ENCODE results near the gene ABCA6. TPM values are rescaled to one million over a fixed set of nuclear protein-coding genes. Genes with fewer than 3 reads are reported as not detected.

The ABCA6 gene
- polyA plus RNA-seq, 2 of the 4 experiments (the other 2 are of a cell fraction), result 0.05 TPM; not detected in 1

GRCh38 chr17:69064476-69064875 lies 77.2 kb downstream of the ABCA6 start:
- Histone ChIP-seq H3K4me2 (no peak overlapping the region), H3K27ac (no peak overlapping the region), H3K9me3 (no peaks in the 10 kb centered on the region), H3K4me1 (no peaks in the 10 kb centered on the region), H3K4me3 (no peak overlapping the region)
- TF ChIP-seq ZSCAN20 (CRISPR knock-in tag; IDR thresholded peaks at IDR 0.05) (no peak), EHMT2 (IDR thresholded peaks at IDR 0.05; ENCODE audit: low read depth) (no peak), CBX8 (IDR thresholded peaks at IDR 0.05) (no peak), NFE2L2 (conservative IDR thresholded peaks at IDR 0.05; ENCODE audit: low read length) (no peak), FOSB (CRISPR knock-in tag; IDR thresholded peaks at IDR 0.05) (no peak), NPAS2 (CRISPR knock-in tag; IDR thresholded peaks at IDR 0.05; ENCODE audit: borderline replicate concordance) (no peak)
- TF ChIP-seq, protein P1, sequence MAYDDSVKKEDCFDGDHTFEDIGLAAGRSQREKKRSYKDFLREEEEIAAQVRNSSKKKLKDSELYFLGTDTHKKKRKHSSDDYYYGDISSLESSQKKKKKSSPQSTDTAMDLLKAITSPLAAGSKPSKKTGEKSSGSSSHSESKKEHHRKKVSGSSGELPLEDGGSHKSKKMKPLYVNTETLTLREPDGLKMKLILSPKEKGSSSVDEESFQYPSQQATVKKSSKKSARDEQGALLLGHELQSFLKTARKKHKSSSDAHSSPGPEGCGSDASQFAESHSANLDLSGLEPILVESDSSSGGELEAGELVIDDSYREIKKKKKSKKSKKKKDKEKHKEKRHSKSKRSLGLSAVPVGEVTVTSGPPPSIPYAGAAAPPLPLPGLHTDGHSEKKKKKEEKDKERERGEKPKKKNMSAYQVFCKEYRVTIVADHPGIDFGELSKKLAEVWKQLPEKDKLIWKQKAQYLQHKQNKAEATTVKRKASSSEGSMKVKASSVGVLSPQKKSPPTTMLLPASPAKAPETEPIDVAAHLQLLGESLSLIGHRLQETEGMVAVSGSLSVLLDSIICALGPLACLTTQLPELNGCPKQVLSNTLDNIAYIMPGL (CRISPR knock-in tag; IDR thresholded peaks at IDR 0.05; ENCODE audit: borderline replicate concordance), result no peak
- no peak for FAIRE-seq
- 48% methylated on average over 1 of the region's 1 CpG for WGBS (ENCODE audit: missing lambda C conversion rate)
- DNase-seq (ENCODE audit: low read depth in 1 of 2, low spot score in 1 of 2), result no peak
- ChIA-PET CTCF (no interaction called here), POLR2A (no interaction called here)
- ATAC-seq, result no peak

DNA sequence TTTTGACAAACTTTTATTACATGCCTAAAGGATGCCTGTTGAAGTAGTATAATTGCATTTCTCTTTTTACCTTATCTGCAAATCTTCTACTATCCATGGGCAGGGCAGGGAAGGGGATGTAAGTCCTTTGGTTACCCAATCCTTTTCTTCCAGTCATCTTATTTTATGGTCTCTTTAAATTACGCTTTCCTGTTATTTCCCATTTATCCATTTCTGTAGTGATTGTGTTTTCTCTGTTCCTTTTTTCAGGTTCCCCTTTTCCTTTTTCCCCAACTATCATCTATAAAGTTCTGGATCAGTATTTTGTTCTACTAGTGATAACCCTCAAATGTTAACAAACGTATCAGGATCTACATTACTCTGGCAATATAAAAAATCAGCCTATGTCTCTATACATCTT lies 77.7 kb downstream of the ABCA6 start:
- no peak for TF ChIP-seq NFE2L2 (conservative IDR thresholded peaks at IDR 0.05; ENCODE audit: low read length)
- no peak for TF ChIP-seq RAD21 (conservative IDR thresholded peaks at IDR 0.05 in 1 of 2, IDR thresholded peaks at IDR 0.05 in 1 of 2)
- no peak for TF ChIP-seq FOSL2 (IDR thresholded peaks at IDR 0.05)
- no peak for TF ChIP-seq FOSL2 (CRISPR knock-in tag; IDR thresholded peaks at IDR 0.05)
- TF ChIP-seq, protein P2, sequence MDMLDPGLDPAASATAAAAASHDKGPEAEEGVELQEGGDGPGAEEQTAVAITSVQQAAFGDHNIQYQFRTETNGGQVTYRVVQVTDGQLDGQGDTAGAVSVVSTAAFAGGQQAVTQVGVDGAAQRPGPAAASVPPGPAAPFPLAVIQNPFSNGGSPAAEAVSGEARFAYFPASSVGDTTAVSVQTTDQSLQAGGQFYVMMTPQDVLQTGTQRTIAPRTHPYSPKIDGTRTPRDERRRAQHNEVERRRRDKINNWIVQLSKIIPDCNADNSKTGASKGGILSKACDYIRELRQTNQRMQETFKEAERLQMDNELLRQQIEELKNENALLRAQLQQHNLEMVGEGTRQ (IDR thresholded peaks at IDR 0.05), result no peak
- no peak for TF ChIP-seq PHF8 (IDR thresholded peaks at IDR 0.05; ENCODE audit: borderline replicate concordance, low read depth)
- no peak for TF ChIP-seq ZFP36 (IDR thresholded peaks at IDR 0.05; ENCODE audit: borderline replicate concordance, partially characterized antibody)
- TF ChIP-seq POLR2A (IDR thresholded peaks at IDR 0.05; ENCODE audit: low read length), result no peak
- TF ChIP-seq RFX5 (IDR thresholded peaks at IDR 0.05), result no peak
- TF ChIP-seq KDM5A (IDR thresholded peaks at IDR 0.05), result no peak
- no peak for TF ChIP-seq HOXB13 (CRISPR knock-in tag; IDR thresholded peaks at IDR 0.05; ENCODE audit: low read depth)
- no peak for TF ChIP-seq NR3C1 (IDR thresholded peaks at IDR 0.05)
- no peak for TF ChIP-seq MYC (IDR thresholded peaks at IDR 0.05; ENCODE audit: borderline replicate concordance, low read length)
- no peak for TF ChIP-seq EHMT2 (IDR thresholded peaks at IDR 0.05; ENCODE audit: low read depth)
- TF ChIP-seq HDAC2 (IDR thresholded peaks at IDR 0.05), result no peak
- DNase-seq (ENCODE audit: low read depth in 1 of 2, low spot score in 1 of 2) (no peak), ATAC-seq (no peak), FAIRE-seq (no peak)
- 41% methylated on average over 2 of the region's 2 CpGs for whole genome bisulfite sequencing (ENCODE audit: missing lambda C conversion rate)
- H3K4me1 ChIP-seq, result no peaks in the 10 kb centered on the region
- ChIA-PET CTCF (no interaction called here), POLR2A (no interaction called here)
- H3K9me3 ChIP-seq, result no peaks in the 10 kb centered on the region
- H3K4me2 ChIP-seq, result no peak overlapping the region
- no peak overlapping the region for H3K27ac ChIP-seq
- H3K4me3 ChIP-seq, result no peak overlapping the region

GRCh38 chr17:69062860-69063581 lies 78.7 kb downstream of the ABCA6 start:
- no peaks in the 10 kb centered on the region for H3K4me1 ChIP-seq
- CTCF ChIA-PET, result no interaction called here
- no peak overlapping the region for H3K4me3 ChIP-seq
- FAIRE-seq, result no peak
- no peak for ATAC-seq
- POLR2A ChIA-PET, result no interaction called here
- H3K9me3 ChIP-seq, result no peaks in the 10 kb centered on the region
- no peak overlapping the region for H3K4me2 ChIP-seq
- no peak overlapping the region for H3K27ac ChIP-seq
- no peak for DNase-seq (ENCODE audit: low read depth in 1 of 2, low spot score in 1 of 2)
- 86% methylated on average over 4 of the region's 4 CpGs for WGBS (ENCODE audit: missing lambda C conversion rate)
- TF ChIP-seq, protein P3, sequence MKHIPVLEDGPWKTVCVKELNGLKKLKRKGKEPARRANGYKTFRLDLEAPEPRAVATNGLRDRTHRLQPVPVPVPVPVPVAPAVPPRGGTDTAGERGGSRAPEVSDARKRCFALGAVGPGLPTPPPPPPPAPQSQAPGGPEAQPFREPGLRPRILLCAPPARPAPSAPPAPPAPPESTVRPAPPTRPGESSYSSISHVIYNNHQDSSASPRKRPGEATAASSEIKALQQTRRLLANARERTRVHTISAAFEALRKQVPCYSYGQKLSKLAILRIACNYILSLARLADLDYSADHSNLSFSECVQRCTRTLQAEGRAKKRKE (CRISPR knock-in tag; IDR thresholded peaks at IDR 0.05; ENCODE audit: low read depth), result no peak
- TF ChIP-seq HEYL (CRISPR knock-in tag; IDR thresholded peaks at IDR 0.05) (no peak), BHLHE40 (IDR thresholded peaks at IDR 0.05; ENCODE audit: low read depth, low read length) (no peak), POLR2A (IDR thresholded peaks at IDR 0.05; ENCODE audit: low read length) (no peak), ZSCAN20 (CRISPR knock-in tag; IDR thresholded peaks at IDR 0.05) (no peak), GATA3 (IDR thresholded peaks at IDR 0.05; ENCODE audit: borderline replicate concordance) (no peak), HOXB13 (CRISPR knock-in tag; IDR thresholded peaks at IDR 0.05; ENCODE audit: low read depth) (no peak), SREBF2 (IDR thresholded peaks at IDR 0.05) (no peak), ZNF302 (CRISPR knock-in tag; IDR thresholded peaks at IDR 0.05) (no peak), NR3C1 (IDR thresholded peaks at IDR 0.05) (no peak), PHF8 (IDR thresholded peaks at IDR 0.05; ENCODE audit: borderline replicate concordance, low read depth) (no peak), FOSB (CRISPR knock-in tag; IDR thresholded peaks at IDR 0.05) (no peak)
- TF ChIP-seq, protein P4, sequence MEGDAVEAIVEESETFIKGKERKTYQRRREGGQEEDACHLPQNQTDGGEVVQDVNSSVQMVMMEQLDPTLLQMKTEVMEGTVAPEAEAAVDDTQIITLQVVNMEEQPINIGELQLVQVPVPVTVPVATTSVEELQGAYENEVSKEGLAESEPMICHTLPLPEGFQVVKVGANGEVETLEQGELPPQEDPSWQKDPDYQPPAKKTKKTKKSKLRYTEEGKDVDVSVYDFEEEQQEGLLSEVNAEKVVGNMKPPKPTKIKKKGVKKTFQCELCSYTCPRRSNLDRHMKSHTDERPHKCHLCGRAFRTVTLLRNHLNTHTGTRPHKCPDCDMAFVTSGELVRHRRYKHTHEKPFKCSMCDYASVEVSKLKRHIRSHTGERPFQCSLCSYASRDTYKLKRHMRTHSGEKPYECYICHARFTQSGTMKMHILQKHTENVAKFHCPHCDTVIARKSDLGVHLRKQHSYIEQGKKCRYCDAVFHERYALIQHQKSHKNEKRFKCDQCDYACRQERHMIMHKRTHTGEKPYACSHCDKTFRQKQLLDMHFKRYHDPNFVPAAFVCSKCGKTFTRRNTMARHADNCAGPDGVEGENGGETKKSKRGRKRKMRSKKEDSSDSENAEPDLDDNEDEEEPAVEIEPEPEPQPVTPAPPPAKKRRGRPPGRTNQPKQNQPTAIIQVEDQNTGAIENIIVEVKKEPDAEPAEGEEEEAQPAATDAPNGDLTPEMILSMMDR (IDR thresholded peaks at IDR 0.05), result no peak
- TF ChIP-seq, protein P1 (CRISPR knock-in tag; IDR thresholded peaks at IDR 0.05; ENCODE audit: borderline replicate concordance), result no peak
